Natural killer cell (primary cell): Measurements from ENCODE around the gene KCNA5. TPM values are rescaled to one million over a fixed set of nuclear protein-coding genes. Genes with fewer than 3 reads are reported as not detected.

Experiments used
- ATAC-seq, 3 donors: fragments of 150-1000 bp in 2 of 3; fragments of 200-7000 bp in 1 of 3; cut with Tn5 transposase; 1 replicate in 1 of 3; 2 replicates in 2 of 3; pipeline ENCODE4 v1.10.0; 2021; ENCODE audit warnings: mild to moderate bottlenecking in 2 of 3, moderate library complexity in 2 of 3
- DNase-seq, 2 donors: peaks; one replicate each; pipeline versions ENCODE4 v3.0.0 to v3.0.0-alpha.2; 2013 to 2021; ENCODE audit warnings: mixed read lengths in 1 of 2
- H3K27ac ChIP-seq: one replicate; pipeline ENCODE4 v1.5.1; 2013; ENCODE audit warnings: mild to moderate bottlenecking, low read length
- H3K27me3 ChIP-seq: one replicate; pipeline ENCODE4 v1.6.1; 2013; ENCODE audit warnings: low read length; ENCODE audit not compliant: control insufficient read depth, insufficient read depth
- H3K36me3 ChIP-seq: one replicate; pipeline ENCODE4 v1.6.1; 2013; ENCODE audit warnings: low read length; ENCODE audit not compliant: control insufficient read depth, insufficient read depth
- H3K4me1 ChIP-seq: one replicate; pipeline ENCODE4 v1.6.1; 2013; ENCODE audit warnings: low read length; ENCODE audit not compliant: control insufficient read depth, insufficient read depth
- H3K4me3 ChIP-seq: one replicate; pipeline ENCODE4 v1.5.1; 2013; ENCODE audit warnings: low read length
- H3K9me3 ChIP-seq: one replicate; pipeline ENCODE4 v1.6.1; 2013; ENCODE audit warnings: low read length; ENCODE audit not compliant: control insufficient read depth, insufficient read depth
- H3K27ac Mint-ChIP-seq, 2 donors: one replicate each; pipeline ENCODE4 v1.8.0; 2022; ENCODE audit warnings: mild to moderate bottlenecking in 2 of 2, mixed read lengths in 2 of 2, moderate library complexity in 1 of 2
- H3K27me3 Mint-ChIP-seq, 2 donors: one replicate each; pipeline ENCODE4 v1.8.0; 2022; ENCODE audit warnings: low read depth in 2 of 2, mixed read lengths in 2 of 2
- H3K36me3 Mint-ChIP-seq: one replicate; pipeline ENCODE4 v1.8.0; 2022; ENCODE audit warnings: mixed read lengths
- H3K4me1 Mint-ChIP-seq, 2 donors: one replicate each; pipeline ENCODE4 v1.8.0; 2022; ENCODE audit warnings: mixed read lengths in 2 of 2
- H3K4me3 Mint-ChIP-seq: one replicate; pipeline ENCODE4 v1.8.0; 2022; ENCODE audit warnings: mild to moderate bottlenecking, moderate library complexity, mixed read lengths
- H3K9me3 Mint-ChIP-seq, 2 donors: one replicate each; pipeline ENCODE4 v1.8.0; 2022; ENCODE audit warnings: mixed read lengths in 2 of 2
- CTCF ChIP-seq: fragments of 200-600 bp; IDR thresholded peaks from one replicate; pipeline ENCODE4 v1.8.0; 2022; ENCODE audit warnings: antibody characterized with exemption
- WGBS: methylation state at CpG from one replicate; pipeline ENCODE4 v1.1.7; 2013; ENCODE audit warnings: missing lambda C conversion rate; ENCODE audit not compliant: insufficient coverage; 5-methylcytosine and 5-hydroxymethylcytosine counted together
- intact Hi-C: fragments of 100-400 bp; cut with micrococcal nuclease; formaldehyde crosslinking; loops from one replicate; pipeline ENCODE4 v1.14.2; 2022
- total RNA-seq, 4 donors: library from RNA; stranded (reverse); fragments of 120-200 nt in 1 of 4; gene quantifications; one replicate each; pipeline versions ENCODE4 v1.2.3 to v1.2.4, GENCODE V29; 2013 to 2022

The KCNA5 gene
- total RNA-seq, 3 donors from 2014 or later (not counting 1 experiment from before 2014, with no cell fraction given) = 0.13 TPM; not detected in 2

DNA sequence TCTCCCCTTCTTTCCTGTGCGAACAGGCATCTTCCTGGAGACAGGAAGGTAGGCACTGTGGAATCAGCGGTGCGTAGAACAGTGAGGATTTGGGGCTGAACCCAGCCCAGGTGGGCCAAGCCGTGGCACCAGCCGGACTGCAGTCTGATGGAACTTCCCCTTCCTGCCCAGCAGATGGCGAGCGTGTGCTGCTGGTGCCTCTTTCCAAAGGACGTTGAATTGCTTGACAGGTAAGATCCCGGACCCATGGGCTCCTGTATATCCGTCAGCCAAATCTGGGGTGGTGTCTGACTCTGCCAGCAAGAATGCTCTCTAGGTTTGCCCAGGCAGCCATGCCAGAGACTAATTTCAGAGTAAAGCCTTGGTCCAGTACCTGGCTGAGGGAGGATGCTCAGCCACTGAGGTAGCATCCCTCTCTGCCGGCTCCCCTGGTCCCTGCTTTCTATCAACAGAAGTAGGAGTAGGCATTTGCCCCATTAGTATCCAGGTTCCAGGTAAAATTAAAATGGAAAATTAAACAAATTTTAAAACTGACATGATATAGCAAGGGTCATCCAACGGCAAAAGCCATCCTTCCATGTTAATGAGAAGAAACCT is 21.1 kb upstream of the KCNA5 start:
- Mint-ChIP-seq H3K36me3 (no peaks in the 10 kb centered on the region), H3K27ac (no peak overlapping the region), H3K9me3 (no peaks in the 10 kb centered on the region), H3K4me1 (no peaks in the 10 kb centered on the region), H3K27me3 (peaks cover 16 to 34% of the 10 kb centered on the region in 2 donors), H3K4me3 (no peak overlapping the region)
- peak; percentile 65 for TF ChIP-seq CTCF
- peak in 1 of 2 donors; percentile 68 for DNase-seq
- no peak overlapping the region for H3K4me3 ChIP-seq
- H3K4me1 ChIP-seq = no peaks in the 10 kb centered on the region
- ATAC-seq = peak in 2 of 3 donors; percentile 24 to 58
- no peaks in the 10 kb centered on the region for H3K27me3 ChIP-seq
- 23% methylated on average over 12 of the region's 12 CpGs for WGBS
- no peak overlapping the region for H3K27ac ChIP-seq
- intact Hi-C loops = no loop called here
- H3K36me3 ChIP-seq = no peaks in the 10 kb centered on the region
- no peaks in the 10 kb centered on the region for H3K9me3 ChIP-seq

DNA sequence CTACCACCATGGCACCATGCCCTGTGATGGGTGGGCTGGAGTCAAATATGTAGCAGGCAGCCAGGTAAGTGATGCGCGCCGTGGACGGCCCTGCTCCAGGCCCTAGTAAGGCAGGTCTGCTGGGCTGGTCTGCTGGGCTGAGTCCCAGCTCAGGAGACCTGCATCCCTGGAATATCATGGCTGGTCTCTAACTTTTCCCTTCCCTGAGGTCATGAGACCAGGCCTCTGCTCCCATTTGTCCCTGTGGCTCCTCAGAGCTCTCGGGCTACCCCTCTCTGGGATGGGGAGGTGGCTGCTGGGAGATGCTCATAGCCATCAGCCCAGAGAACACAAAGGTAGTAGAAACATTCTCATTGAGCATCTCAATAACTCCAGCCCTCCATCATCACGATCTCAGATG is 19.8 kb upstream of the KCNA5 start:
- no peaks in the 10 kb centered on the region for H3K36me3 Mint-ChIP-seq
- TF ChIP-seq CTCF = no peak
- no peak overlapping the region for H3K27ac ChIP-seq
- H3K4me3 ChIP-seq = no peak overlapping the region
- H3K4me1 Mint-ChIP-seq = no peaks in the 10 kb centered on the region
- no peaks in the 10 kb centered on the region for H3K9me3 Mint-ChIP-seq
- H3K36me3 ChIP-seq = no peaks in the 10 kb centered on the region
- H3K4me3 Mint-ChIP-seq = no peak overlapping the region
- no peak overlapping the region for H3K27ac Mint-ChIP-seq
- H3K27me3 ChIP-seq = no peaks in the 10 kb centered on the region
- H3K9me3 ChIP-seq = no peaks in the 10 kb centered on the region
- DNase-seq (no peak), ATAC-seq (no peak)
- WGBS = 94% methylated on average over 5 of the region's 6 CpGs
- no peaks in the 10 kb centered on the region for H3K4me1 ChIP-seq
- intact Hi-C loops = no loop called here
- H3K27me3 Mint-ChIP-seq = peaks cover 16 to 34% of the 10 kb centered on the region in 2 donors

DNA sequence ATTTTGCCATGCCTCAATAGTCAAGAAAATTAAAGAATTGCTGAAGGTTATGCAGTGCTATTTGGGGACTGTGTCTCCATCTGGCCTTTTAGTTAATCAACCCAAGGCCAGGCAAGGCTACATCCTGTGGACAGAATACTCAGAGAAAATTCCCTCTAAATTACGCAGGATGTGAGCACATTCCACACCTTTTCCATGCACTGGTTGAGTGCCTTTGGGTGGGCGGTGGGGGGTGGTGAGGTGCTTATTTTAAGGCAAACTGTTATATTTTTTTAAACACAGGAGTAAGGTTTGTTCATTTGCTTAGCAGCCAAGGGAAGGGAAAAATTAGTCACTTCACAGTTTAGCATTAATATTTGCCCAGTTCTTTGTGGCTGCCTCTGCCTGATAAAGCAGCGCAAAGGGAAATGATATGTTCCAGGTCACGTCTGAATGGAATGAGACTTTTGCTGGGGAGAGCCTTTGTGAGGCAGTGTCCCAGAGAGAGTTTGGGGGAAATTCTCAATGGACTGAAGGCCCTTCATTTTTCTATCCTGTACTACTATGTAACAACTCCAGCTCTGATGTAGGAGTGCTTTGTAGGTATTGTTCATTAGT is 17.2 kb upstream of the KCNA5 start:
- no peaks in the 10 kb centered on the region for H3K4me1 ChIP-seq
- H3K9me3 ChIP-seq = no peaks in the 10 kb centered on the region
- ATAC-seq = no peak
- DNase-seq = no peak
- no peaks in the 10 kb centered on the region for H3K4me1 Mint-ChIP-seq
- no peaks in the 10 kb centered on the region for H3K36me3 ChIP-seq
- no peak overlapping the region for H3K27ac ChIP-seq
- no peak overlapping the region for H3K4me3 ChIP-seq
- no peaks in the 10 kb centered on the region for H3K9me3 Mint-ChIP-seq
- TF ChIP-seq CTCF = no peak
- no peak overlapping the region for H3K27ac Mint-ChIP-seq
- H3K27me3 ChIP-seq = no peaks in the 10 kb centered on the region
- no peaks in the 10 kb centered on the region for H3K36me3 Mint-ChIP-seq
- no peak overlapping the region for H3K4me3 Mint-ChIP-seq
- WGBS = 96% methylated on average over 2 of the region's 4 CpGs
- intact Hi-C loops = no loop called here
- H3K27me3 Mint-ChIP-seq = peaks cover 13 to 31% of the 10 kb centered on the region in 2 donors
